NB4 (cell line): ENCODE measurements around the gene SNAPC3.
A peak's percentile ranks its signal among the peaks of the same experiment; 100 is the strongest.

ENCODE experiments used
- CTCF ChIP-seq: IDR thresholded peaks from one replicate; pipeline ENCODE4 v1.5.1; 2012; ENCODE audit warnings: low read depth, low read length
- POLR2A ChIP-seq: IDR thresholded peaks from 2 replicates; pipeline ENCODE4 v1.6.1; 2011; ENCODE audit warnings: mild to moderate bottlenecking; ENCODE audit not compliant: insufficient read length; ENCODE audit errors: extremely low read depth

- TF ChIP-seq CTCF (peak; percentile 85), POLR2A (no peak)
Observed at GRCh38 chr9:15403155-15403554, 19.5 kb upstream of the SNAPC3 start.
